ENCODE results near the gene SPECC1L.

Gene SPECC1L

DNA sequence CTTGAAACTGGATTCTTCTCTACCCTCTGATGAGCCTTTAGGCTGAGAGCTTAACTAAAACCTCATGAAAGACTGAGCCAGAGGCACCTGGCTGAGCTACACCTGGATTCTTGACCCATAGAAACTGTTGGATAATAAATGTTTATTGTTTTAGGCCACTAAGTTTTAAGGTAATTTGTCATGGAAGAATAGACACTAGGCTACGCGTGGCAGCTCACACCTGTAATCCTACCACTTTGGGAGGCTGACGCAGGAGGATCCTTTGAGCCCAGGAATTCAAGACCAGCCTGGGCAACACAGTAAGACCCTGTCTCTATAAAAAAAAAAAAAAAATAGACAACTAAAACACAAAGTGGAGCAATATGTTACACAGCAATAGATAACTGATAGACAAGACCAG, 195.3 kb downstream of the SPECC1L start:
- ChIA-PET CTCF (interaction anchor here (1.5 to 2.1 kb wide), 4 partner anchors 9 to 39 kb away, joined by 3 to 11 read pairs (median 4); no protein-coding TSS in a partner anchor), POLR2A (no interaction called here)

GRCh38 chr22:24466716-24467328, 196.2 kb downstream of the SPECC1L start:
- no peak for DNase-seq (ENCODE audit: low read depth, low spot score)
- ChIA-PET CTCF (interaction anchor here (1.0 to 2.1 kb wide), 4 partner anchors 8 to 36 kb away, joined by 3 to 11 read pairs (median 4); no protein-coding TSS in a partner anchor), POLR2A (no interaction called here)
- TF ChIP-seq, protein P1, sequence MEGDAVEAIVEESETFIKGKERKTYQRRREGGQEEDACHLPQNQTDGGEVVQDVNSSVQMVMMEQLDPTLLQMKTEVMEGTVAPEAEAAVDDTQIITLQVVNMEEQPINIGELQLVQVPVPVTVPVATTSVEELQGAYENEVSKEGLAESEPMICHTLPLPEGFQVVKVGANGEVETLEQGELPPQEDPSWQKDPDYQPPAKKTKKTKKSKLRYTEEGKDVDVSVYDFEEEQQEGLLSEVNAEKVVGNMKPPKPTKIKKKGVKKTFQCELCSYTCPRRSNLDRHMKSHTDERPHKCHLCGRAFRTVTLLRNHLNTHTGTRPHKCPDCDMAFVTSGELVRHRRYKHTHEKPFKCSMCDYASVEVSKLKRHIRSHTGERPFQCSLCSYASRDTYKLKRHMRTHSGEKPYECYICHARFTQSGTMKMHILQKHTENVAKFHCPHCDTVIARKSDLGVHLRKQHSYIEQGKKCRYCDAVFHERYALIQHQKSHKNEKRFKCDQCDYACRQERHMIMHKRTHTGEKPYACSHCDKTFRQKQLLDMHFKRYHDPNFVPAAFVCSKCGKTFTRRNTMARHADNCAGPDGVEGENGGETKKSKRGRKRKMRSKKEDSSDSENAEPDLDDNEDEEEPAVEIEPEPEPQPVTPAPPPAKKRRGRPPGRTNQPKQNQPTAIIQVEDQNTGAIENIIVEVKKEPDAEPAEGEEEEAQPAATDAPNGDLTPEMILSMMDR (IDR thresholded peaks at IDR 0.05; ENCODE audit: insufficient read depth, low read length, missing control alignments), result no peak
- no peak overlapping the region for H3K4me3 ChIP-seq (ENCODE audit: low read depth, low read length)

More for the DNA sequence above, 195.3 kb downstream of the SPECC1L start:
- H3K4me3 ChIP-seq (ENCODE audit: low read depth, low read length), result no peak overlapping the region
- TF ChIP-seq, protein P1 (IDR thresholded peaks at IDR 0.05; ENCODE audit: insufficient read depth, low read length, missing control alignments), result no peak
- no peak for DNase-seq (ENCODE audit: low read depth, low spot score)

GRCh38 chr22:24467340-24467739, 196.7 kb downstream of the SPECC1L start:
- H3K4me3 ChIP-seq (ENCODE audit: low read depth, low read length), result no peak overlapping the region
- TF ChIP-seq, protein P1 (IDR thresholded peaks at IDR 0.05; ENCODE audit: insufficient read depth, low read length, missing control alignments), result no peak
- ChIA-PET POLR2A (no interaction called here), CTCF (interaction anchor here (1.0 to 2.1 kb wide), 3 partner anchors 8 to 36 kb away, joined by 3 to 11 read pairs (median 4); no protein-coding TSS in a partner anchor)
- no peak for DNase-seq (ENCODE audit: low read depth, low spot score)
